K562 (cell line): ENCODE data around the gene ATP1A2. TPM values are rescaled to one million over a fixed set of nuclear protein-coding genes. Genes with fewer than 3 reads are reported as not detected.

ENCODE experiments used
- ATAC-seq: fragments of 200-7000 bp; cut with Tn5 transposase; 3 replicates; pipeline ENCODE4 v1.9.1; 2020; ENCODE audit warnings: moderate library complexity
- BruUV-seq: library from RNA; stranded (reverse); fragments of 400-500 nt; replicated peaks from 2 replicates; lab custom pipeline; 2021; lab: Mats Ljungman, UMichigan
- CTCF ChIA-PET: fragments of 300-600 bp; formaldehyde crosslinking; extraction: SDS; loops from one replicate; lab custom pipeline; 2021; ENCODE audit warnings: low intra/inter-chr PET ratio; lab: Yijun Ruan, JAX
- POLR2A ChIA-PET: fragments of 300-600, 350-650 bp; sonication (Branson Sonifier 250); formaldehyde crosslinking; extraction: SDS; loops from one replicate; lab custom pipeline; 2021; ENCODE audit warnings: antibody characterized with exemption, inconsistent platforms; lab: Yijun Ruan, JAX
- DNase-seq, 4 experiments: peaks; one replicate each; pipeline versions ENCODE4 v3.0.0 to v3.0.0-alpha.2; 2011 to 2018; ENCODE audit warnings: low spot score in 3 of 4, mixed read lengths in 3 of 4; ENCODE audit errors: extremely low read depth in 1 of 4
- FAIRE-seq: peaks from 2 replicates; lab custom pipeline; 2011; peaks lifted over from hg19 to GRCh38; lab: Jason Lieb, UNC
- H2AFZ ChIP-seq: 2 replicates; pipeline ENCODE4 v1.6.0; 2011; ENCODE audit warnings: low read depth, low read length, control low read depth, inconsistent platforms
- H3K27ac ChIP-seq: fragments of 200-600 bp; 3 replicates; pipeline ENCODE4 v1.8.0; 2011; ENCODE audit warnings: low read depth, mild to moderate bottlenecking, control low read depth, inconsistent platforms, low read length, moderate library complexity, mixed read lengths; ENCODE audit errors: extremely low read depth
- H3K27me3 ChIP-seq, 2 experiments: fragments of 300-600 bp in 1 of 2; 2 replicates in 1 of 2; 3 replicates in 1 of 2; pipeline versions ENCODE4 v1.6.0 to v1.8.0; 2011; ENCODE audit warnings: inconsistent platforms in 2 of 2, low read length in 2 of 2, mild to moderate bottlenecking in 1 of 2, mixed read lengths in 1 of 2, moderate library complexity in 1 of 2; ENCODE audit not compliant: control insufficient read depth in 2 of 2, insufficient read depth in 2 of 2
- H3K36me3 ChIP-seq: fragments of 300-600 bp; 3 replicates; pipeline ENCODE4 v1.8.0; 2011; ENCODE audit warnings: mild to moderate bottlenecking, low read length, inconsistent platforms; ENCODE audit not compliant: control insufficient read depth, insufficient read depth
- H3K4me1 ChIP-seq, 2 experiments: fragments of 200-600 bp in 1 of 2; replicated peaks in 1 of 2; 2 replicates in 1 of 2; 3 replicates in 1 of 2; pipeline versions ENCODE4 v1.5.1 to v1.8.0; 2011; ENCODE audit warnings: inconsistent platforms in 2 of 2, low read length in 2 of 2, mild to moderate bottlenecking in 1 of 2, mixed read lengths in 1 of 2, moderate library complexity in 1 of 2; ENCODE audit not compliant: control insufficient read depth in 2 of 2, insufficient read depth in 2 of 2
- H3K4me2 ChIP-seq: 2 replicates; pipeline ENCODE4 v1.6.1; 2011; ENCODE audit warnings: low read length, control low read depth, inconsistent platforms, mixed read lengths; ENCODE audit not compliant: insufficient read depth
- H3K4me3 ChIP-seq: fragments of 200-600 bp; sonication (generic), shearing (Covaris generic); 2 replicates; pipeline ENCODE4 v1.5.1; 2016; ENCODE audit warnings: control low read depth, inconsistent platforms
- H3K79me2 ChIP-seq: fragments of 200-600 bp; 3 replicates; pipeline ENCODE4 v1.8.0; 2011; ENCODE audit warnings: low read length, inconsistent platforms; ENCODE audit not compliant: control insufficient read depth, insufficient read depth
- H3K9ac ChIP-seq, 2 experiments: 2 replicates each; pipeline versions ENCODE4 v1.6.0 to v1.6.1; 2011; ENCODE audit warnings: low read depth in 2 of 2, low read length in 2 of 2, control low read depth in 1 of 2, inconsistent platforms in 1 of 2, mild to moderate bottlenecking in 1 of 2, mixed read lengths in 1 of 2; ENCODE audit not compliant: insufficient read depth in 1 of 2
- H3K9me1 ChIP-seq: one replicate; pipeline ENCODE4 v1.6.0; 2011; ENCODE audit warnings: inconsistent platforms, mild to moderate bottlenecking, low read length, moderate library complexity; ENCODE audit not compliant: control insufficient read depth, insufficient read depth
- H3K9me3 ChIP-seq: replicated peaks from 2 replicates; pipeline ENCODE4 v1.5.1; 2011; ENCODE audit warnings: low read depth, low read length, inconsistent platforms; ENCODE audit not compliant: control insufficient read depth, insufficient read depth
- H4K20me1 ChIP-seq: replicated peaks from 2 replicates; pipeline ENCODE4 v1.6.1; 2011; ENCODE audit warnings: low read length, inconsistent platforms, mixed read lengths; ENCODE audit not compliant: control insufficient read depth, insufficient read depth
- CEBPB ChIP-seq: fragments of 450-650 bp; IDR thresholded peaks from 2 replicates; pipeline ENCODE4 v1.6.1; 2016; ENCODE audit warnings: missing genetic modification characterization, missing compliant biosample characterization
- FOXK2 ChIP-seq, 2 experiments: fragments of 450-650 bp; IDR thresholded peaks in 1 of 2; conservative IDR thresholded peaks in 1 of 2; 2 replicates each; pipeline ENCODE4 v1.6.1; 2016; ENCODE audit warnings: low read depth in 2 of 2, mild to moderate bottlenecking in 1 of 2
- HMG20A ChIP-seq: fragments of 450-650 bp; formaldehyde crosslinking; conservative IDR thresholded peaks from 2 replicates; pipeline ENCODE4 v1.4.0; 2020; ENCODE audit warnings: mild to moderate bottlenecking, mixed read lengths
- HNRNPLL ChIP-seq: fragments of 200-400 bp; formaldehyde crosslinking; IDR thresholded peaks from 2 replicates; pipeline ENCODE4 v1.6.1; 2017; ENCODE audit warnings: low read length, low read depth, mild to moderate bottlenecking; ENCODE audit not compliant: poor library complexity, severe bottlenecking
- L3MBTL2 ChIP-seq: fragments of 450-650 bp; IDR thresholded peaks from 2 replicates; pipeline ENCODE4 v1.6.1; 2016; ENCODE audit warnings: mild to moderate bottlenecking, moderate library complexity
- PCBP2 ChIP-seq: fragments of 200-400 bp; formaldehyde crosslinking; IDR thresholded peaks from 2 replicates; pipeline ENCODE4 v1.6.1; 2018; ENCODE audit warnings: low read length, low read depth, mild to moderate bottlenecking, moderate library complexity; ENCODE audit not compliant: poor library complexity, severe bottlenecking
- PHF8 ChIP-seq: fragments of 200-600 bp; sonication (generic); IDR thresholded peaks from 2 replicates; pipeline ENCODE4 v1.6.1; 2012; ENCODE audit warnings: mixed run types, mild to moderate bottlenecking, inconsistent platforms, low read length, moderate library complexity, borderline replicate concordance
- TEAD1 ChIP-seq, 2 experiments: fragments of 450-650 bp in 1 of 2; sonication (generic) in 1 of 2; formaldehyde crosslinking; IDR thresholded peaks; 2 replicates each; pipeline versions ENCODE4 v1.4.0 to v1.8.0; 2020 to 2022; ENCODE audit warnings: mild to moderate bottlenecking in 2 of 2, missing genetic modification reagents in 1 of 2
- U2AF1 ChIP-seq: fragments of 200-400 bp; formaldehyde crosslinking; optimal IDR thresholded peaks from 2 replicates; pipeline ENCODE3; 2017; ENCODE audit warnings: mild to moderate bottlenecking, low read depth, low read length, moderate library complexity
- ZFP1 ChIP-seq: fragments of 450-650 bp; formaldehyde crosslinking; IDR thresholded peaks from 2 replicates; pipeline ENCODE4 v1.4.0; 2020; ENCODE audit warnings: mild to moderate bottlenecking, mixed read lengths
- ZNF311 ChIP-seq: fragments of 250-450 bp; sonication (Bioruptor Pico); IDR thresholded peaks from 2 replicates; pipeline ENCODE4 v1.4.0; 2020; ENCODE audit warnings: mild to moderate bottlenecking, moderate library complexity
- ZNF507 ChIP-seq: conservative IDR thresholded peaks from 2 replicates; pipeline ENCODE4 v1.6.1; 2017; ENCODE audit warnings: missing genetic modification characterization, missing compliant biosample characterization
- ZNF75A ChIP-seq: fragments of 450-650 bp; formaldehyde crosslinking; IDR thresholded peaks from 2 replicates; pipeline ENCODE4 v1.4.0; 2020; ENCODE audit warnings: mild to moderate bottlenecking
- WGBS: fragments of 100-300 bp; shearing (Covaris generic); methylation state at CpG from one replicate; pipeline ENCODE4 v1.1.6; 2016; ENCODE audit warnings: low coverage, mixed read lengths; ENCODE audit not compliant: insufficient coverage; ENCODE audit errors: missing lambda C conversion rate; 5-methylcytosine and 5-hydroxymethylcytosine counted together
- in situ Hi-C: fragments of 300-500 bp; cut with MboI; formaldehyde crosslinking; loops from 4 replicates; pipeline ENCODE4 v1.15.0; 2018; ENCODE audit warnings: inconsistent platforms, mixed read lengths
- intact Hi-C: fragments of 100-400 bp; cut with micrococcal nuclease; formaldehyde crosslinking; loops from 2 replicates; pipeline ENCODE4 v1.14.2; 2022
- polyA plus RNA-seq, 8 experiments: library from polyadenylated mRNA; depleted of rRNA in 4 of 8; stranded (reverse) in 5 of 8; unstranded in 3 of 8; fragments of >200 nt; fragmentation: Nextera tagmentation in 2 of 8; fragmentation: Illumina TruSeq in 1 of 8; extraction: Ambion mirVana in 2 of 8; extraction: Trizol in 1 of 8; gene quantifications; 2 replicates each; pipeline versions ENCODE4 v1.2.1 to v1.2.3, GENCODE V29; 2011 to 2014; ENCODE audit warnings: inconsistent platforms in 1 of 8, missing spikeins in 1 of 8
- total RNA-seq, 7 experiments: library from RNA; depleted of rRNA in 6 of 7; stranded (reverse); fragments of >200 nt in 6 of 7; fragmentation: Illumina TruSeq in 2 of 7; extraction: Trizol in 2 of 7; gene quantifications; 2 replicates each; pipeline versions ENCODE4 v1.2.1 to v1.2.3, GENCODE V29; 2011 to 2021; ENCODE audit warnings: low replicate concordance in 1 of 7
- TF ChIP-seq, protein P1 (sequence below): sonication (generic); formaldehyde crosslinking; IDR thresholded peaks from 2 replicates; pipeline ENCODE4 v1.8.0; 2023; ENCODE audit warnings: mild to moderate bottlenecking, missing genetic modification reagents
- TF ChIP-seq, protein P2 (sequence below): sonication (generic); formaldehyde crosslinking; IDR thresholded peaks from 2 replicates; pipeline ENCODE4 v1.9.0; 2022; ENCODE audit warnings: mild to moderate bottlenecking, missing genetic modification reagents
- TF ChIP-seq, protein P3 (sequence below): fragments of 450-650 bp; IDR thresholded peaks from 2 replicates; pipeline ENCODE4 v1.6.1; 2014; ENCODE audit warnings: low read depth, mild to moderate bottlenecking, moderate library complexity, borderline replicate concordance

ATP1A2 gene
- total and polyA plus RNA-seq, 9 of the 15 experiments (the other 6 are each of a cell fraction or from before 2014, with no cell fraction given), result 0.04 to 0.11 (median 0.09) TPM; not detected in 6

DNA sequence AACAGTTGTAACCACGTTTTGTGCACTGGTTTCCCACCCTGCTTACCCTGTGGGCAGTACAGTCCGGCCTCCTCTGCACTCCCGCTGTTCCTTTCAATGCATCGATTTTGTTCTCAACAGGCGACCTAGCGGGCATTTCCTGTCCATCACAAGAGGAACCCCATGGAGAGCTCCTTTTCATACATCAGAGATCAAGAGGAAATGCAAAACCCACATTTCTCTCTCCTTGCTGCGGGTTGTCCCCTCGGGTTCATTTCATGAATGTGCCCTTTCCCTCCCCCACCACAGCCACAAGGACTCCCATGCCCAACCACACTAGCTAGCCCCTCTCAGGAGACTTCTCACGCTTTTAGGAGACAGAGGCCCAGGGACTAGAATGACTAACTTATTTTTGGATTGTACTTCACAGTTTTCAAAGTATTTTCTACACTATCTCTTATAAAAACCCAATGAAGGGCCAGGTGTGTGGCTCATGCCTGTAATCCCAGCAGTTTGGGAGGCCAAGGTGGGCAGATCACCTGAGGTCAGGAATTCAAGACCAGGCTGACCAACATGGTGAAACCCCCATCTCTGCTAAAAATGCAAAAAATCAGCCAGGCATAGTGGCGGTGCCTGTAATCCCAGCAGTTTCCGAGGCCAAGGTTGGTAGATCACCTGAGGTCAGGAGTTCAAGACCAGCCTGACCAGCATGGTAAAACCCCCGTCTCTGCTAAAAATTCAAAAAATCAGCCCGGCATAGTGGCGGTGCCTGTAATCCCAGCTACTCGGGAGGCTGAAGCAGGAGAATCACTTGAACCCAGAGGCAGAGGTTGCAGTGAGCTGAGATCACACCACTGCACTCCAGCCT, 54.2 kb downstream of the ATP1A2 start:
- WGBS, result 2% methylated on average over 15 of the region's 15 CpGs
- ChIA-PET POLR2A (interaction anchor here (1.1 to 1.4 kb wide), 3 partner anchors 9 to 42 kb away, joined by 4 read pairs; no protein-coding TSS in a partner anchor), CTCF (interaction anchor here (0.5 kb wide), 1 partner anchor 544 kb away, joined by 3 read pairs; no protein-coding TSS in a partner anchor)
- in situ Hi-C loops, result no loop called here
- no peak overlapping the region for H3K9ac ChIP-seq
- H3K4me2 ChIP-seq, result no peak overlapping the region
- no peaks in the 10 kb centered on the region for H3K9me3 ChIP-seq
- intact Hi-C loops, result no loop called here
- no peaks in the 10 kb centered on the region for H3K4me1 ChIP-seq
- no peak for ATAC-seq
- H2AFZ ChIP-seq, result no peak overlapping the region
- peaks cover 48 to 88% of the 10 kb centered on the region in 2 experiments for H3K27me3 ChIP-seq
- H3K9me1 ChIP-seq, result no peaks in the 10 kb centered on the region
- H3K4me3 ChIP-seq, result no peak overlapping the region
- no peak for DNase-seq
- no peak for FAIRE-seq
- BruUV-seq, result no TSS peak
- no peak overlapping the region for H3K27ac ChIP-seq
- H4K20me1 ChIP-seq, result no peaks in the 10 kb centered on the region
- no peaks in the 10 kb centered on the region for H3K36me3 ChIP-seq
- no peaks in the 10 kb centered on the region for H3K79me2 ChIP-seq
- TF ChIP-seq CEBPB (no peak), PCBP2 (no peak), L3MBTL2 (no peak), ZFP1 (no peak), HMG20A (no peak), ZNF75A (CRISPR knock-in tag) (no peak), ZNF507 (tag) (no peak), TEAD1 (CRISPR knock-in tag; IDR thresholded peaks at IDR 0.05) (no peak), U2AF1 (no peak), HNRNPLL (no peak), PHF8 (no peak), FOXK2 (conservative IDR thresholded peaks at IDR 0.05 in 1 of 2, IDR thresholded peaks at IDR 0.05 in 1 of 2; ENCODE audit: low read depth in 2 of 2) (no peak), ZNF311 (CRISPR knock-in tag) (no peak)
- TF ChIP-seq, protein P1, sequence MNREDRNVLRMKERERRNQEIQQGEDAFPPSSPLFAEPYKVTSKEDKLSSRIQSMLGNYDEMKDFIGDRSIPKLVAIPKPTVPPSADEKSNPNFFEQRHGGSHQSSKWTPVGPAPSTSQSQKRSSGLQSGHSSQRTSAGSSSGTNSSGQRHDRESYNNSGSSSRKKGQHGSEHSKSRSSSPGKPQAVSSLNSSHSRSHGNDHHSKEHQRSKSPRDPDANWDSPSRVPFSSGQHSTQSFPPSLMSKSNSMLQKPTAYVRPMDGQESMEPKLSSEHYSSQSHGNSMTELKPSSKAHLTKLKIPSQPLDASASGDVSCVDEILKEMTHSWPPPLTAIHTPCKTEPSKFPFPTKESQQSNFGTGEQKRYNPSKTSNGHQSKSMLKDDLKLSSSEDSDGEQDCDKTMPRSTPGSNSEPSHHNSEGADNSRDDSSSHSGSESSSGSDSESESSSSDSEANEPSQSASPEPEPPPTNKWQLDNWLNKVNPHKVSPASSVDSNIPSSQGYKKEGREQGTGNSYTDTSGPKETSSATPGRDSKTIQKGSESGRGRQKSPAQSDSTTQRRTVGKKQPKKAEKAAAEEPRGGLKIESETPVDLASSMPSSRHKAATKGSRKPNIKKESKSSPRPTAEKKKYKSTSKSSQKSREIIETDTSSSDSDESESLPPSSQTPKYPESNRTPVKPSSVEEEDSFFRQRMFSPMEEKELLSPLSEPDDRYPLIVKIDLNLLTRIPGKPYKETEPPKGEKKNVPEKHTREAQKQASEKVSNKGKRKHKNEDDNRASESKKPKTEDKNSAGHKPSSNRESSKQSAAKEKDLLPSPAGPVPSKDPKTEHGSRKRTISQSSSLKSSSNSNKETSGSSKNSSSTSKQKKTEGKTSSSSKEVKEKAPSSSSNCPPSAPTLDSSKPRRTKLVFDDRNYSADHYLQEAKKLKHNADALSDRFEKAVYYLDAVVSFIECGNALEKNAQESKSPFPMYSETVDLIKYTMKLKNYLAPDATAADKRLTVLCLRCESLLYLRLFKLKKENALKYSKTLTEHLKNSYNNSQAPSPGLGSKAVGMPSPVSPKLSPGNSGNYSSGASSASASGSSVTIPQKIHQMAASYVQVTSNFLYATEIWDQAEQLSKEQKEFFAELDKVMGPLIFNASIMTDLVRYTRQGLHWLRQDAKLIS (CRISPR knock-in tag), result no peak
- TF ChIP-seq, protein P2, sequence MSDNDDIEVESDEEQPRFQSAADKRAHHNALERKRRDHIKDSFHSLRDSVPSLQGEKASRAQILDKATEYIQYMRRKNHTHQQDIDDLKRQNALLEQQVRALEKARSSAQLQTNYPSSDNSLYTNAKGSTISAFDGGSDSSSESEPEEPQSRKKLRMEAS, result no peak
- TF ChIP-seq, protein P3, sequence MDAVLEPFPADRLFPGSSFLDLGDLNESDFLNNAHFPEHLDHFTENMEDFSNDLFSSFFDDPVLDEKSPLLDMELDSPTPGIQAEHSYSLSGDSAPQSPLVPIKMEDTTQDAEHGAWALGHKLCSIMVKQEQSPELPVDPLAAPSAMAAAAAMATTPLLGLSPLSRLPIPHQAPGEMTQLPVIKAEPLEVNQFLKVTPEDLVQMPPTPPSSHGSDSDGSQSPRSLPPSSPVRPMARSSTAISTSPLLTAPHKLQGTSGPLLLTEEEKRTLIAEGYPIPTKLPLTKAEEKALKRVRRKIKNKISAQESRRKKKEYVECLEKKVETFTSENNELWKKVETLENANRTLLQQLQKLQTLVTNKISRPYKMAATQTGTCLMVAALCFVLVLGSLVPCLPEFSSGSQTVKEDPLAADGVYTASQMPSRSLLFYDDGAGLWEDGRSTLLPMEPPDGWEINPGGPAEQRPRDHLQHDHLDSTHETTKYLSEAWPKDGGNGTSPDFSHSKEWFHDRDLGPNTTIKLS, result no peak
